A549 (cell line): ENCODE data around the gene COX10. TPM values are rescaled to one million over a fixed set of nuclear protein-coding genes. Genes with fewer than 3 reads are reported as not detected.
A peak's percentile ranks its signal among the peaks of the same experiment; 100 is the strongest.
"Not testable (repeated sequence)": the region's sequence is repeated elsewhere in the genome, so short reads cannot be mapped to it uniquely, and the experiment has no call there.

Experiments used
- ATAC-seq, 2 experiments: fragments of 200-7000 bp in 1 of 2; fragments of >200 bp in 1 of 2; cut with Nextera tagmentation in 1 of 2; cut with Tn5 transposase in 1 of 2; 3 replicates each; pipeline versions ENCODE4 v1.8.0 to v1.9.1; 2018 to 2020; ENCODE audit warnings: mild to moderate bottlenecking in 1 of 2, moderate library complexity in 1 of 2
- CTCF ChIA-PET: fragments of 300-600 bp; sonication (Branson Sonifier 250); formaldehyde crosslinking; extraction: SDS; loops from one replicate; lab custom pipeline; 2021; ENCODE audit warnings: antibody characterized with exemption, inconsistent platforms; lab: Yijun Ruan, JAX
- POLR2A ChIA-PET: fragments of 350-600 bp; formaldehyde crosslinking; extraction: SDS; loops from one replicate; lab custom pipeline; 2021; ENCODE audit warnings: antibody characterized with exemption, inconsistent platforms; lab: Yijun Ruan, JAX
- DNase-seq, 2 experiments: peaks; one replicate each; pipeline versions ENCODE4 v3.0.0 to v3.0.0-alpha.2; 2011 to 2016; ENCODE audit warnings: low read depth in 1 of 2, low spot score in 1 of 2
- FAIRE-seq: peaks from 2 replicates; lab custom pipeline; 2011; peaks lifted over from hg19 to GRCh38; lab: Jason Lieb, UNC
- H3K27ac ChIP-seq, 2 experiments: fragments of >200 bp; sonication (Bioruptor Twin); formaldehyde crosslinking; 3 replicates each; pipeline ENCODE4 v1.5.1; 2016 to 2017
- H3K4me1 ChIP-seq: fragments of >200 bp; sonication (Bioruptor Twin); formaldehyde crosslinking; 3 replicates; pipeline ENCODE4 v1.6.1; 2016
- H3K4me2 ChIP-seq: fragments of >200 bp; sonication (Bioruptor Twin); formaldehyde crosslinking; 3 replicates; pipeline ENCODE4 v1.6.1; 2016
- H3K4me3 ChIP-seq: fragments of >200 bp; sonication (Bioruptor Twin); formaldehyde crosslinking; 3 replicates; pipeline ENCODE4 v1.5.1; 2016
- H3K9me3 ChIP-seq: fragments of >200 bp; sonication (Bioruptor Twin); formaldehyde crosslinking; 3 replicates; pipeline ENCODE4 v1.6.1; 2016
- BCL3 ChIP-seq: fragments of >200 bp; sonication (Bioruptor Twin); formaldehyde crosslinking; IDR thresholded peaks from 3 replicates; pipeline ENCODE4 v1.6.1; 2016
- FOSL2 ChIP-seq, 2 experiments: fragments of 450-650 bp in 1 of 2; fragments of >200 bp in 1 of 2; sonication (Bioruptor Twin) in 1 of 2; formaldehyde crosslinking; IDR thresholded peaks; 2 replicates each; pipeline versions ENCODE4 v1.5.0 to v1.6.1; 2016 to 2020; ENCODE audit warnings: mild to moderate bottlenecking in 1 of 2, moderate library complexity in 1 of 2
- HEYL ChIP-seq: fragments of 250-450 bp; sonication (Bioruptor Pico); IDR thresholded peaks from 2 replicates; pipeline ENCODE4 v1.8.0; 2021; ENCODE audit warnings: mild to moderate bottlenecking, moderate library complexity
- HOXB13 ChIP-seq: fragments of 250-450 bp; sonication (Bioruptor Pico); IDR thresholded peaks from 2 replicates; pipeline ENCODE4 v1.5.0; 2020; ENCODE audit warnings: low read depth, mild to moderate bottlenecking, moderate library complexity
- KDM1A ChIP-seq: fragments of 200-600 bp; sonication (generic); IDR thresholded peaks from 2 replicates; pipeline ENCODE4 v1.6.1; 2016; ENCODE audit warnings: low read depth, mild to moderate bottlenecking
- MAZ ChIP-seq: fragments of 150-350 bp; IDR thresholded peaks from 2 replicates; pipeline ENCODE4 v1.6.1; 2014; ENCODE audit warnings: antibody characterized with exemption, low read depth, low read length, borderline replicate concordance
- NPAS2 ChIP-seq: fragments of 250-450 bp; sonication (Bioruptor Pico); IDR thresholded peaks from 2 replicates; pipeline ENCODE4 v1.8.0; 2022; ENCODE audit warnings: mild to moderate bottlenecking, moderate library complexity, borderline replicate concordance
- NR3C1 ChIP-seq: fragments of >200 bp; sonication (Bioruptor Twin); formaldehyde crosslinking; IDR thresholded peaks from 3 replicates; pipeline ENCODE4 v1.6.1; 2017
- POLR2A ChIP-seq: IDR thresholded peaks from 2 replicates; pipeline ENCODE4 v1.6.1; 2012; ENCODE audit warnings: mild to moderate bottlenecking, low read length
- RCOR1 ChIP-seq: fragments of 150-350 bp; IDR thresholded peaks from 2 replicates; pipeline ENCODE4 v1.6.1; 2014; ENCODE audit warnings: antibody characterized with exemption, low read length, low read depth
- RFX5 ChIP-seq: fragments of 450-650 bp; IDR thresholded peaks from 2 replicates; pipeline ENCODE4 v1.7.1; 2014; ENCODE audit warnings: antibody characterized with exemption, mild to moderate bottlenecking, moderate library complexity
- ZFP36 ChIP-seq: fragments of 450-650 bp; IDR thresholded peaks from 2 replicates; pipeline ENCODE4 v1.6.1; 2014; ENCODE audit warnings: borderline replicate concordance; ENCODE audit not compliant: partially characterized antibody
- ZNF302 ChIP-seq: fragments of 250-450 bp; sonication (Bioruptor Pico); IDR thresholded peaks from 2 replicates; pipeline ENCODE4 v1.9.0; 2021; ENCODE audit warnings: inconsistent platforms, mild to moderate bottlenecking, moderate library complexity
- ZSCAN20 ChIP-seq: fragments of 250-450 bp; sonication (Bioruptor Pico); IDR thresholded peaks from 2 replicates; pipeline ENCODE4 v1.8.0; 2022; ENCODE audit warnings: mild to moderate bottlenecking, moderate library complexity
- WGBS: methylation state at CpG from one replicate; pipeline ENCODE4 v1.1.6; 2017; ENCODE audit errors: missing lambda C conversion rate; 5-methylcytosine and 5-hydroxymethylcytosine counted together
- polyA plus RNA-seq, 4 experiments: library from polyadenylated mRNA; depleted of rRNA in 3 of 4; stranded (reverse); fragments of >200 nt; fragmentation: RNase III in 1 of 4; extraction: RNeasy Plus Mini Kit Qiagen cat#74134 plus additional on column Dnase treatment in 1 of 4; gene quantifications; 2 replicates in 3 of 4; 3 replicates in 1 of 4; pipeline ENCODE4 v1.2.3, GENCODE V29; 2011 to 2017
- TF ChIP-seq, protein P1 (sequence below): fragments of 250-450 bp; sonication (Bioruptor Pico); IDR thresholded peaks from 2 replicates; pipeline ENCODE4 v1.5.0; 2021; ENCODE audit warnings: mild to moderate bottlenecking, moderate library complexity, borderline replicate concordance
- TF ChIP-seq, protein P2 (sequence below): fragments of >200 bp; sonication (Bioruptor Twin); formaldehyde crosslinking; IDR thresholded peaks from 2 replicates; pipeline ENCODE4 v1.6.1; 2016
- TF ChIP-seq, protein P3 (sequence below): fragments of >200 bp; sonication (Bioruptor Twin); formaldehyde crosslinking; IDR thresholded peaks from 3 replicates; pipeline ENCODE4 v1.5.1; 2016

Gene COX10
- polyA plus RNA-seq, 2 of the 4 experiments (the other 2 are of a cell fraction), result 15.1 to 25.8 TPM

DNA sequence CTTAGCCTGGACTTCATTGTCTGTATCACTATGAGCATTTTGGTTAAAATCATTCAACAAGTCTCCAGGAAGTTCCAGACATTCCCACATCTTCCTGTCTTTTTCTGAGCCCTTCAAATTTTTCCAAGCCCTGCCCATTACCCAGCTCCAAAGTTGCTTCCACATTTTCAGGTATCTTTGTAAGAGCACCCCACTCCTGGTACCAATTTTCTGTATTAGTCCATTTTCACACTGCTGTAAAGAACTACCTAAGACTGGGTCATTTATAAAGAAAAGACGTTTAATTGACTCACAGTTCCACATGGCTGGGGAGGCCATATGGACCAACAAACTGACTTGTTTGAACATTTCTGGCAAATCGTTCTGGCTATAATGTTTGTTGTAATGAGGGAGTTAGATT, 100.0 kb downstream of the COX10 start:
- no peak for ATAC-seq
- no peak for FAIRE-seq
- POLR2A ChIA-PET, result no interaction called here
- no peak for DNase-seq
- H3K4me1 ChIP-seq, result no peaks in the 10 kb centered on the region
- no peak overlapping the region for H3K4me2 ChIP-seq
- CTCF ChIA-PET, result no interaction called here
- no peak overlapping the region for H3K4me3 ChIP-seq
- peaks cover 22% of the 10 kb centered on the region for H3K9me3 ChIP-seq
- no peak for TF ChIP-seq MAZ
- no peak for TF ChIP-seq ZSCAN20 (CRISPR knock-in tag)
- TF ChIP-seq, protein P1, sequence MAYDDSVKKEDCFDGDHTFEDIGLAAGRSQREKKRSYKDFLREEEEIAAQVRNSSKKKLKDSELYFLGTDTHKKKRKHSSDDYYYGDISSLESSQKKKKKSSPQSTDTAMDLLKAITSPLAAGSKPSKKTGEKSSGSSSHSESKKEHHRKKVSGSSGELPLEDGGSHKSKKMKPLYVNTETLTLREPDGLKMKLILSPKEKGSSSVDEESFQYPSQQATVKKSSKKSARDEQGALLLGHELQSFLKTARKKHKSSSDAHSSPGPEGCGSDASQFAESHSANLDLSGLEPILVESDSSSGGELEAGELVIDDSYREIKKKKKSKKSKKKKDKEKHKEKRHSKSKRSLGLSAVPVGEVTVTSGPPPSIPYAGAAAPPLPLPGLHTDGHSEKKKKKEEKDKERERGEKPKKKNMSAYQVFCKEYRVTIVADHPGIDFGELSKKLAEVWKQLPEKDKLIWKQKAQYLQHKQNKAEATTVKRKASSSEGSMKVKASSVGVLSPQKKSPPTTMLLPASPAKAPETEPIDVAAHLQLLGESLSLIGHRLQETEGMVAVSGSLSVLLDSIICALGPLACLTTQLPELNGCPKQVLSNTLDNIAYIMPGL, result no peak
- TF ChIP-seq HOXB13 (CRISPR knock-in tag), result no peak
- no peak for TF ChIP-seq RCOR1
- TF ChIP-seq ZFP36, result no peak
- no peak for TF ChIP-seq ZNF302 (CRISPR knock-in tag)
- no peak for TF ChIP-seq NR3C1
- TF ChIP-seq HEYL (CRISPR knock-in tag), result no peak
- TF ChIP-seq, protein P2, sequence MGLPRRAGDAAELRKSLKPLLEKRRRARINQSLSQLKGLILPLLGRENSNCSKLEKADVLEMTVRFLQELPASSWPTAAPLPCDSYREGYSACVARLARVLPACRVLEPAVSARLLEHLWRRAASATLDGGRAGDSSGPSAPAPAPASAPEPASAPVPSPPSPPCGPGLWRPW, result no peak
- no peak for TF ChIP-seq FOSL2 (IDR thresholded peaks at IDR 0.05)
- TF ChIP-seq FOSL2 (CRISPR knock-in tag; IDR thresholded peaks at IDR 0.05), result no peak
- no peak for TF ChIP-seq KDM1A
- TF ChIP-seq RFX5, result no peak
- H3K27ac ChIP-seq, result no peak overlapping the region
- 74% methylated on average over 2 of the region's 2 CpGs for WGBS

- Histone ChIP-seq H3K4me3 (no peak overlapping the region), H3K4me1 (no peaks in the 10 kb centered on the region), H3K27ac (no peak overlapping the region), H3K9me3 (peaks cover 22% of the 10 kb centered on the region), H3K4me2 (no peak overlapping the region)
- 93% methylated on average over 1 of the region's 1 CpG for WGBS
- FAIRE-seq, result no peak
- TF ChIP-seq BCL3 (no peak), RFX5 (no peak), NPAS2 (CRISPR knock-in tag) (no peak), ZFP36 (no peak), POLR2A (no peak)
- TF ChIP-seq, protein P3, sequence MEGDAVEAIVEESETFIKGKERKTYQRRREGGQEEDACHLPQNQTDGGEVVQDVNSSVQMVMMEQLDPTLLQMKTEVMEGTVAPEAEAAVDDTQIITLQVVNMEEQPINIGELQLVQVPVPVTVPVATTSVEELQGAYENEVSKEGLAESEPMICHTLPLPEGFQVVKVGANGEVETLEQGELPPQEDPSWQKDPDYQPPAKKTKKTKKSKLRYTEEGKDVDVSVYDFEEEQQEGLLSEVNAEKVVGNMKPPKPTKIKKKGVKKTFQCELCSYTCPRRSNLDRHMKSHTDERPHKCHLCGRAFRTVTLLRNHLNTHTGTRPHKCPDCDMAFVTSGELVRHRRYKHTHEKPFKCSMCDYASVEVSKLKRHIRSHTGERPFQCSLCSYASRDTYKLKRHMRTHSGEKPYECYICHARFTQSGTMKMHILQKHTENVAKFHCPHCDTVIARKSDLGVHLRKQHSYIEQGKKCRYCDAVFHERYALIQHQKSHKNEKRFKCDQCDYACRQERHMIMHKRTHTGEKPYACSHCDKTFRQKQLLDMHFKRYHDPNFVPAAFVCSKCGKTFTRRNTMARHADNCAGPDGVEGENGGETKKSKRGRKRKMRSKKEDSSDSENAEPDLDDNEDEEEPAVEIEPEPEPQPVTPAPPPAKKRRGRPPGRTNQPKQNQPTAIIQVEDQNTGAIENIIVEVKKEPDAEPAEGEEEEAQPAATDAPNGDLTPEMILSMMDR, result no peak
- TF ChIP-seq, protein P1, result no peak
- ChIA-PET POLR2A (no interaction called here), CTCF (no interaction called here)
- ATAC-seq, result no peak
- no peak for DNase-seq
Observed at GRCh38 chr17:14169901-14170300, 100.6 kb downstream of the COX10 start.

GRCh38 chr17:14176989-14177388, 107.7 kb downstream of the COX10 start:
- POLR2A ChIA-PET, H3K4me1 ChIP-seq, DNase-seq, H3K4me2 ChIP-seq, H3K27ac ChIP-seq, ATAC-seq, H3K4me3 ChIP-seq, FAIRE-seq, H3K9me3 ChIP-seq, CTCF ChIA-PET: not testable (repeated sequence)
- WGBS, result 82% methylated on average over 3 of the region's 3 CpGs

- CTCF ChIA-PET, ATAC-seq, H3K27ac ChIP-seq, H3K4me2 ChIP-seq, DNase-seq, H3K4me1 ChIP-seq, H3K4me3 ChIP-seq, H3K9me3 ChIP-seq, POLR2A ChIA-PET: not testable (repeated sequence)
- no CpG with 5 or more reads among the region's 4 CpGs for WGBS
- FAIRE-seq, result peak; percentile 89
Observed at GRCh38 chr17:14177801-14178200, 108.5 kb downstream of the COX10 start.

DNA sequence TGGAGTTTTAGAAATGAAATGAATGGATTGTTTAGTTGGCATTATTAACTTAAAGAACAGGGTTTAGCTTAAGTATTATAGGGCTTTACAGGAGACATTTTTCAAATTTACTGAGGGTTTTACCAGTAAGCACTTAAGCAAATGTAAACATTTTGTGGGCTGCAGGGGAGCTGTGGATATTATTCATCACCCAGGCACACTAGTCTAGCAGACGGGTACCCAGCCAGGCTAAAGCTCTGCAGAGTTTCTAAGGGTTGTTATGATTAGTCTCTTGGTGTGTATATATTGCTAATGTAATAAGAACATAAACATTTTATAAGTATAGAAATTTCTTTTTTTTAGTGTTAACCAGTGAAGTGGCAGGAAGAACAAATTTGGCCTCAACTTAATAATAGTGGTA, 110.6 kb downstream of the COX10 start:
- ATAC-seq, H3K4me3 ChIP-seq, H3K4me2 ChIP-seq, H3K27ac ChIP-seq, H3K4me1 ChIP-seq, POLR2A ChIA-PET, H3K9me3 ChIP-seq, CTCF ChIA-PET, DNase-seq: not testable (repeated sequence)
- FAIRE-seq, result peak; percentile 46
- 83% methylated on average over 1 of the region's 1 CpG for WGBS

- DNase-seq, ATAC-seq, CTCF ChIA-PET, H3K4me1 ChIP-seq, FAIRE-seq, POLR2A ChIA-PET, H3K9me3 ChIP-seq, H3K27ac ChIP-seq, H3K4me2 ChIP-seq, H3K4me3 ChIP-seq: not testable (repeated sequence)
- 96% methylated on average over 6 of the region's 6 CpGs for WGBS
Observed at GRCh38 chr17:14182084-14182483, 112.8 kb downstream of the COX10 start.
